DND-41 (cell line): ENCODE data around the gene NBEA.
"Not testable (repeated sequence)": the region's sequence is repeated elsewhere in the genome, so short reads cannot be mapped to it uniquely, and the experiment has no call there.

Experiments used
- ATAC-seq: fragments of 200-7000 bp; cut with Tn5 transposase; 3 replicates; pipeline ENCODE4 v1.9.1; 2021; ENCODE audit warnings: low read depth; ENCODE audit not compliant: insufficient read depth
- DNase-seq: peaks from one replicate; pipeline ENCODE4 v3.0.0-alpha.2; 2020
- H2AFZ ChIP-seq: 2 replicates; pipeline ENCODE4 v1.6.0; 2012; ENCODE audit warnings: low read depth, low read length
- H3K27ac ChIP-seq: 2 replicates; pipeline ENCODE4 v1.5.1; 2012; ENCODE audit warnings: low read length, inconsistent platforms
- H3K27me3 ChIP-seq: fragments of 200-600 bp; sonication (generic); 2 replicates; pipeline ENCODE4 v1.6.0; 2012; ENCODE audit warnings: low read length, mild to moderate bottlenecking, inconsistent platforms; ENCODE audit not compliant: insufficient read depth, poor library complexity
- H3K36me3 ChIP-seq: 2 replicates; pipeline ENCODE4 v1.5.1; 2012; ENCODE audit warnings: low read length, inconsistent platforms; ENCODE audit not compliant: insufficient read depth
- H3K4me1 ChIP-seq: 2 replicates; pipeline ENCODE4 v1.5.1; 2012; ENCODE audit warnings: mild to moderate bottlenecking, low read length; ENCODE audit not compliant: insufficient read depth
- H3K4me2 ChIP-seq: 2 replicates; pipeline ENCODE4 v1.6.0; 2012; ENCODE audit warnings: mild to moderate bottlenecking, moderate library complexity, low read length, inconsistent platforms; ENCODE audit not compliant: insufficient read depth
- H3K4me3 ChIP-seq, 2 experiments: fragments of 200-600 bp in 1 of 2; shearing (Covaris generic) in 1 of 2; 2 replicates each; pipeline ENCODE4 v1.5.1; 2012 to 2016; ENCODE audit warnings: inconsistent platforms in 2 of 2, low read length in 2 of 2, mild to moderate bottlenecking in 2 of 2, low read depth in 1 of 2, moderate library complexity in 1 of 2
- H3K79me2 ChIP-seq: 2 replicates; pipeline ENCODE4 v1.6.0; 2012; ENCODE audit warnings: low read length, inconsistent platforms; ENCODE audit not compliant: insufficient read depth
- H3K9ac ChIP-seq: 2 replicates; pipeline ENCODE4 v1.6.0; 2012; ENCODE audit warnings: low read depth, mild to moderate bottlenecking, inconsistent platforms, low read length, moderate library complexity
- H3K9me3 ChIP-seq: 2 replicates; pipeline ENCODE4 v1.5.1; 2012; ENCODE audit warnings: low read length, moderate library complexity, mild to moderate bottlenecking, inconsistent platforms; ENCODE audit not compliant: insufficient read depth, severe bottlenecking
- H4K20me1 ChIP-seq: 2 replicates; pipeline ENCODE4 v1.6.0; 2012; ENCODE audit warnings: low read length; ENCODE audit not compliant: insufficient read depth
- EZH2 ChIP-seq: IDR thresholded peaks from 3 replicates; pipeline ENCODE4 v1.6.1; 2012; ENCODE audit warnings: borderline replicate concordance, low read depth, mild to moderate bottlenecking, moderate library complexity, low read length, inconsistent platforms; ENCODE audit not compliant: severe bottlenecking
- TF ChIP-seq, protein P1 (sequence below): IDR thresholded peaks from 2 replicates; pipeline ENCODE4 v1.5.1; 2012; ENCODE audit warnings: borderline replicate concordance, low read length, moderate library complexity, mild to moderate bottlenecking; ENCODE audit not compliant: poor library complexity, severe bottlenecking; ENCODE audit errors: extremely low read depth

Gene NBEA

DNA sequence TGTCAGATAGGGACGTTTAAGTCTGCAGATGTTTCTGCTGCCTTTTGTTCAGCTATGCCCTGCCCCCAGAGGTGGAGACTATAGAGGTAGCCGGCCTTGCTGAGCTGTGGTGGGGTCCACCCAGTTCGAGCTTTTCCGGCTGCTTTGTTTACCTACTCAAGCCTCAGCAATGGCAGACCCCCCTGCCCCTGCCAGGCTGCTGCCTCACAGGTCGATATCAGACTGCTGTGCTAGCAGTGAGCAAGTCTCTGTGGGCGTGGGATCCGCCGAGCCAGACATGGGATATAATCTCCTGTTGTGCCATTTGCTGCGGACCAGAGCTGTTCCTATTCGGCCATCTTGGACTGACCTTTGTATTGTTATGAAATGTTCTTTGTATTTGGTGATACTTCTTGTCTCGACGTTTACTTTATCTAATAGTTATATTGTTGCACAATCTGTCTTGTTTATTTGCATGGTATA, 46.3 kb downstream of the NBEA start:
- H3K79me2 ChIP-seq = no peaks in the 10 kb centered on the region
- H3K4me3 ChIP-seq = no peak overlapping the region
- TF ChIP-seq, protein P1, sequence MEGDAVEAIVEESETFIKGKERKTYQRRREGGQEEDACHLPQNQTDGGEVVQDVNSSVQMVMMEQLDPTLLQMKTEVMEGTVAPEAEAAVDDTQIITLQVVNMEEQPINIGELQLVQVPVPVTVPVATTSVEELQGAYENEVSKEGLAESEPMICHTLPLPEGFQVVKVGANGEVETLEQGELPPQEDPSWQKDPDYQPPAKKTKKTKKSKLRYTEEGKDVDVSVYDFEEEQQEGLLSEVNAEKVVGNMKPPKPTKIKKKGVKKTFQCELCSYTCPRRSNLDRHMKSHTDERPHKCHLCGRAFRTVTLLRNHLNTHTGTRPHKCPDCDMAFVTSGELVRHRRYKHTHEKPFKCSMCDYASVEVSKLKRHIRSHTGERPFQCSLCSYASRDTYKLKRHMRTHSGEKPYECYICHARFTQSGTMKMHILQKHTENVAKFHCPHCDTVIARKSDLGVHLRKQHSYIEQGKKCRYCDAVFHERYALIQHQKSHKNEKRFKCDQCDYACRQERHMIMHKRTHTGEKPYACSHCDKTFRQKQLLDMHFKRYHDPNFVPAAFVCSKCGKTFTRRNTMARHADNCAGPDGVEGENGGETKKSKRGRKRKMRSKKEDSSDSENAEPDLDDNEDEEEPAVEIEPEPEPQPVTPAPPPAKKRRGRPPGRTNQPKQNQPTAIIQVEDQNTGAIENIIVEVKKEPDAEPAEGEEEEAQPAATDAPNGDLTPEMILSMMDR = no peak
- no peak for TF ChIP-seq EZH2
- no peaks in the 10 kb centered on the region for H4K20me1 ChIP-seq
- ATAC-seq = no peak
- no peak overlapping the region for H2AFZ ChIP-seq
- H3K9ac ChIP-seq = no peak overlapping the region
- H3K27ac ChIP-seq = no peak overlapping the region
- no peak overlapping the region for H3K4me2 ChIP-seq
- H3K4me1 ChIP-seq = no peaks in the 10 kb centered on the region
- H3K9me3 ChIP-seq = peaks cover 33% of the 10 kb centered on the region
- H3K36me3 ChIP-seq = no peaks in the 10 kb centered on the region
- H3K27me3 ChIP-seq = no peaks in the 10 kb centered on the region
- DNase-seq = no peak

DNA sequence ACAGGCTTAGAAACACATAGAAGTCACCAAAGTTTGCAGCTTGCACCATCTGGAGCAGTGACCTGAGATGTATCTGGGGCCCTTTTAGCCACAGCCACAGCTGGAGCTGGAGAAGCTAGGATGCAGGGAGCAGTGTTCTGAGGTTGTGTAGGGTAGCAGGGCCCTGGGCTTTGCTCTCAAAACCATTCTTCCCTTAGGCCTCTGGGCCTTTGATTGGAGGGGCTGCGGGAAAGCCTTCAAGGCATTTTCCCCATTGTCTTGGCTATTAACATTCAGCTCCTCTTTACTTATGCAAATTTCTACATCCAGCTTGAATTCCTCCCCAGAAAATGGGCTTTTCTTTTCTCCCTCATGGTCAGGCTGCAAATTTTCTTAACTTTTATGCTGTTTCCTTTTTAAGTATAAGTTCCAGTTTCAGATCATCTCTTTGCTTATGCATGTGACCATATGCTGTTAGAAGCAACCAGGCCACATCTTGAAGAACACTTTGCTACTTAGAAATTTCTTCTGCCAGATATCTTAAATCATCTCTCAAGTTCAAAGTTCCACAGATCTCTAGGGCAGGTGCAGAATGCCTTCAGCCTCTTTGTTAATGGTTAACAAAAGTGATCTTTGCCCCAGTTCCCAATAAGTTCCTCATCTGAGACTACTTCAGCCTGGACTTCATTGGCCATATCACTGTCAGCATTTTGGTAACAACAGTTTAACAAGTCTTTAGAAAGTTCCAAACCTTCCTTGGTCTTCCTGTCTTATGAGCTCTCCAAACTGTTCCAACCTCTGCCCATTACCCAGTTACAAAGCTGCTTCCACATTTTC, 48.5 kb downstream of the NBEA start:
- Histone ChIP-seq H3K4me2 (no peak overlapping the region), H3K27ac (no peak overlapping the region), H2AFZ (no peak overlapping the region), H3K36me3 (no peaks in the 10 kb centered on the region), H3K79me2 (no peaks in the 10 kb centered on the region), H3K9ac (no peak overlapping the region), H4K20me1 (no peaks in the 10 kb centered on the region), H3K4me1 (no peaks in the 10 kb centered on the region), H3K9me3 (peaks cover 33% of the 10 kb centered on the region), H3K27me3 (no peaks in the 10 kb centered on the region), H3K4me3 (no peak overlapping the region)
- ATAC-seq = no peak
- DNase-seq = no peak
- TF ChIP-seq, protein P1 = no peak
- TF ChIP-seq EZH2 = no peak

DNA sequence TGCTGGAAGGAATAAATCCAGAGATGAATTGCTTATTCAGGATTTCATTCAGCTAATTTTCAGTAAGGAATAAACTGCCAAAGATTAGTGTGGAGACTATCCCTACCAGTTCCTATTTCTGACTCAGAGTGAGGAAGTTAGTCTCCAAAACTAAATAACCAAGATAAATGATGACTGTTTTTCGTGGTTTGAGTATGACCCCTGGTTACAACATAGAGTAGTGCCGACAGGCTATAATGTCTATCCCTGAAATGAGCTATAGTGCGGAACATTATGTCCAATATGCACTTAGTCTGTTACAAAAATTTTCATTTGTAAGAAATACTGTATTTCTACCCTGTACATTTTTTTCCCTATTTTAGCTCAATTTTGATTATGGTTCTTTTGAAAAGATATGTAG, 51.4 kb downstream of the NBEA start:
- DNase-seq (no peak), ATAC-seq (no peak)
- no peak overlapping the region for H3K4me3 ChIP-seq
- H3K79me2 ChIP-seq = no peaks in the 10 kb centered on the region
- no peaks in the 10 kb centered on the region for H3K36me3 ChIP-seq
- no peak overlapping the region for H3K27ac ChIP-seq
- H3K27me3 ChIP-seq = no peaks in the 10 kb centered on the region
- H3K9me3 ChIP-seq = peaks cover 27% of the 10 kb centered on the region
- H4K20me1 ChIP-seq = no peaks in the 10 kb centered on the region
- H3K4me1 ChIP-seq = no peaks in the 10 kb centered on the region
- H3K4me2 ChIP-seq = no peak overlapping the region
- no peak overlapping the region for H2AFZ ChIP-seq
- H3K9ac ChIP-seq = no peak overlapping the region
- TF ChIP-seq EZH2 = no peak
- TF ChIP-seq, protein P1 = no peak

DNA sequence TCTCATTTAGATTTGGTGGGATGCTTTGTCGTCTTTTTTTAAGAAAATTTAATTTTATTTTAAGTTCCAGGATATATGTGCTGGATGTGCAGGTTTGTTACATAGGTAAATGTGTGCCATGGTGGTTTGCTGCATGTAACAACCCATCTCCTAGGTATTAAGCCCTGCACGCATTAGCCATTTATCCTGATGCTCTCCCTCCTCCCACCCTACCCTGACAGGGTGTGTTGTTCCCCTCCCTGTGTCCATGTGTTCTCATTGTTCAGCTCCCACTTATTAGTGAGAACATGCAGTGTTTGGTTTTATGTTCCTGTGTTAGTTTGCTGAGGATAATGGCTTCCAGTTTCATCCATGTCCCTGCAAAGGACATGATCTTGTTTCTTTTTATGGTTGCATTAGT, 61.7 kb downstream of the NBEA start:
- H3K4me2 ChIP-seq, H3K27ac ChIP-seq, H3K9me3 ChIP-seq, H3K27me3 ChIP-seq, ATAC-seq, H3K79me2 ChIP-seq, H3K4me3 ChIP-seq, H3K4me1 ChIP-seq, H3K36me3 ChIP-seq, H3K9ac ChIP-seq, H4K20me1 ChIP-seq, DNase-seq, H2AFZ ChIP-seq: not testable (repeated sequence)
